ENCODE data around the gene CDHR2.
"Not testable (repeated sequence)": the region's sequence is repeated elsewhere in the genome, so short reads cannot be mapped to it uniquely, and the experiment has no call there.

CDHR2 gene

DNA sequence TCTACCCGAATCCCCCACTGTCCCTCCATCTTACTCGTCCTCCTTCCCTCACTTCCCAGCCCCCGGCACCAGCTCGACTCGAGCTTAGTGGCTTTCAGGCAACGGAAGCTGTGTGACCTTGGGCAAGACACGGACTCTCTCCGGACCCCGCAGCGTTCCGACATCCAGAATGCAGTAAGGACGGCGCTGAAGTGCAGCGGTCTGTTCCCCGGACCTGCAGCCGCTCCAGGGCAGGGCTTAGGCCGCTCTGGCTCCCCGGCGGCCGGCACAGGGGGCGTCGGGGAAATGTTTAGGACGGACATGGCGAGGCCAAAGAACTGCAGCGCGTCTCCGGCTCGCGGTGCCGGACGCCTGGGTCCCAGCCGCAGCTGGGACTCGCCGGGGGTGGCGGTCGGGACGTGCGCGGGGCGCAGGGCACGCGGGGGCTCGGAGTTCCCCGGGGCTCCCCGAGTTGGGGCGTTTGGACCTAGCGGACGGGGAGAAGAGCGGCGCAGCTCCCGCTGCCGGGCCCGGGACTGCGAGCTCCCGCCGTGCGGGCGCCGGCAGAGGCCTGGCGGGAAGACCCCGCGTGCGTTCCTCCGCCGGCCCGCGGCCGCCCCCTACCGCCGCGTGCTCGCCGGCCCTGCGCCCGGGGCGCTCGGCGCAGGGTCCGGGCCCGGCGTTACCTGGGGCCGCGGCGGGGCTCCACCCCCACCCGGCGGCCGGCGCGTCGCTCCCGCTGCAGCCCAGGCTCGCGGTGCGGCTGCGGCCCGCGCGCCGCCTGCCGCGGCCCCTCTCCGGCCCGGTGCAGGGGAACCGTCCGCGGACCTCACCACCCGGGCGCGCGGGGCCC lies 6.3 kb upstream of the CDHR2 start:
- DNase-seq = no peak

DNA sequence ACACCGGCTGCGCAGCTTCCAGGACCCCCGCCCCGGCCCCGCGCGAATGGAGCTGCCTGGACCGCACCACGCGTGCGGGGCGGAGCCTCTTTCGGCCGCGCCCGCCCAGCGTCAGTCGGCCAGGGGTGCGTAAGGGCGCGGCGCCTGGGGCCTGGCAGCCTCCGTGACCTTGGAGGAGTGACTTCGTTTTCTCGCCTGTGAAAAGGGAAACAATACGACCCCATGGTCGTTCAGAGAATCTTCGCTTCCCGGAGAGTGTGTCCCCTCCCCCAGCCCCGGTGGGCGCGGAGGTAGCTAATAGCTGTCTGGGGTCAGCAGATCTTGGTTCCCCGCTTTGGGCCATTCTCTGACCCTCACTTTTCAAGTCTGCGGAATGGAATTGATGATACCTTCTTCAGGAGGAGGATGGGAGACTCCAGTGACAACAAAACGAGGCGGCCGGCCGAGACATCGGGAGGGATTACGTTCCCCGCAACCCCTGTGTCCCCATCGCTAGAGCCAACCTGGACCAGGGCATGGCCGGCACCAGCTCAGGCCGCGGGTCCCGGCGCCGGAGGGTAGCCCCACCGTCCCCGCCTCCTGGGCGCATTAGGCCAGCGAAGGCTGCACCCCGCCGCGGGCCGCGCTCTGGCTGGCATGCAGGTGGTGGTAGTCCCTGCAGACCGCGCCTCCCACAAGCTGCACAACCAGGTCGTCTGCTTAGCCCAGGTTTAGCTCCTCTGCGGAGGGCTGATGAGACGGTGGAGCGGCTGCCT lies 5.5 kb upstream of the CDHR2 start:
- peak; percentile 82 for DNase-seq

DNA sequence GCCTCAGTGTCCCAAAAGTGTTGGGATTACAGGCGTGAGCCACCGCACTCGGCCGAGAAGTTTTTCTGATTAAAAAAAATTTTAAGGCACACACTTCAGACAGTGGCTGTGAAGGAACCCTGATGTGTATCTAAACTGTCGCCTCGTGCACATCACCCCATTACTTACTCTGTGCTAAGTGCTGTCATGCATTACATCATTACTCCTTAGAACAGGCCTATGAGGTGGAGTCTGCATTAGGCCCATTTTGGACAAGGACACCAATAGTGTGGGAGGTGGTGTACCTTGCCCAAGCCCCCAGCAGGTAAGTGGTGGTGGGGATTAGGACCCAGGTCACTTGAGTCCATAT lies 3.8 kb upstream of the CDHR2 start:
- DNase-seq = no peak

DNA sequence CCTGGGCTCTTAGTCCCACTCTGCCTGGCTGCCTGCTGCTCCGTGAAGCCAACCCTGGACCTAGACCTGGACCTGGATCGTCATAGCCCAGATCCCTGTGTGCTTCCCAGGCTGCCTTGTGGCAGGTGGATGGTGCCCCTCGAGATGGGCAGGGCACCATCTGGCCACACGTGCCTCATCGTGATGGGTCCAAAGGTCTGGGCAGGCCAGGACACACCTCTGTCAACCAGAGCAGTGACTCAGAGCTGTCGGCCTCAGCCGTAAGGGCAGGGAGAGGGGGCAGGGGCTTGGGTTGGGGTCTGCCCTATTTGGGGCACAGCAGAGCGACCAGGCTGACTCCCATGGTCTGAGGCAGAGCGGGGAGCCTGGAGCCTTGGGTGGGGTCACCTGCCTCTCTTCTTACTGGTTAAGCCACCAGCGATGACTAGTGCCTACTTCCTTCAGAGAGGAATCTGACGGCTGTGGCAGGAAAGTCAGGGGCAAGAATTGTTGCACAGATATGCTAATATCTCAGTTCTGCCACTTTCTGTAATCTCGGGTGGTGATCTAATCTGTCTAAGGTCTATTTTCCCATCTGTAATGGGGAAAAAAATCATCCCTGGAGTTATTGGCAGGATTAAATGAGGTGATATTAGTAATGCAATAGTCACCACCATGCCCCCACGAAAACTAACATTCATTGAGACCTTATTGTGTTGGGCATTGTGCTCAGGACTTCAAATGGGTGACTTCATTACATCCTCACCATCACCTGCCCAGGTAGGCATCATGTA lies 3.2 kb upstream of the CDHR2 start:
- DNase-seq = no peak

DNA sequence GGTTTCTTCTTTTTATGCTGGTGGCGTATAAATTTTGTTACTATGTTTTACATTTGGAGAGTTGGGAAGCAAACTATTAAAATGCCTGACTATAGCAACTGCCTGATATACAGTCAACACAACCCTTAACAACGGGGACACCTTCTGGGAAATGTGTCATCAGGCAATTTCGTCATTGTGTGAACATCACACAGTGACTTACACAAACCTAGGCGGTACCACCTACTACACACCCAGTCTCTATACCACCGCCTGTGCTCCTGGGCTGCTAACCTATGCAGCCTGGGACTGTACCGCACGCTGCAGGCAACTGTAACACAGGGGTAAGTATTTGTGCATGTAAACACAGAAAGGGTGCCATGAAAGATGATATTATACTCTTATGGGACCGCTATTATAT lies 1.3 kb upstream of the CDHR2 start:
- DNase-seq = no peak

DNA sequence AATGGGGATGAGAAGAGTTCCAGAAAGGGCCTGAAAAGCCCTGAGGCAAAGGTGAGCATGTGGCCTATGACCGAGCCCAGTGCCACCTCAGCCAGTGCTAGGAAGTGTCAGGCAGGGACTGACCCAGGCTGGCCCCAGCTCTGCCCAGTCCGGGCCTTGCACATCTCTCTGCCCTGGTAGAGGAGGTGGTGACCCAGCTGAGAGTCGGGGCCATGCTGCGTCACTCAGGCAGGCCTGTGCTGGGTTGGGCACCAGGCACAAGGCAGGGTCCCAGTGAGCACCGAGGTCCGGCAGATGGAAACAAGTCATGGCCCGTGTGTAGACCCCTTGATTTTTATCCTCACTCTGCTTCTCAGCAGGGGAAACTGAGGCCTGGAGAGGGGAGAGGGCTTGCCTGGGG lies 729 bp downstream of the CDHR2 start:
- DNase-seq = no peak

DNA sequence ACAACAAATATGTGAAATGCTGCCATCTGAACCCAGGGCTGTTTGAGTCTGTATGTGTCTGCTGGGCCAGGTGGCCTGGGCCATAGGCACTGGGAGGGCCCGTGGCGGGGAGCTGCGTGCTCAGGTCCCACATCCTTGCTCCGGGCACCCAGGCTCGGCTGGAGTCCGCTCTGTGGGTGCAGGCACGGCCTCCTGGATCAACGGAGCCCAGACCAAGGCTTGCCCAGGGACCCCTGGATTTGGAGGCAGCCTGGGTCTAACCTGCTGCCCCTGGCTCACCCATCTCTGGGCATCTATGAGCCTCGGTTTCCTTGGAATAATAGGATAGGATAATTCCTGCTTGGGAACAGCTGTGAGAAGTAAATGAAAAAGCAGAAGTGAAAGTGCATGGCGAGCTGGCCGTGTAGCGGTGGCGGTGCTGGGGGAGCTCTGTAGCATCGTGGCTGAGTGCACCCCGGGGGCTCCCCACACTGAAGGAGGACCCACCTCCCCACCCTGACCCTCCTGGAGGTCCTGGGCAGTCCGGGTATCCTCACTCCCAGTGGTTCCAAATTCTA lies 1.2 kb downstream of the CDHR2 start:
- DNase-seq = no peak

DNA sequence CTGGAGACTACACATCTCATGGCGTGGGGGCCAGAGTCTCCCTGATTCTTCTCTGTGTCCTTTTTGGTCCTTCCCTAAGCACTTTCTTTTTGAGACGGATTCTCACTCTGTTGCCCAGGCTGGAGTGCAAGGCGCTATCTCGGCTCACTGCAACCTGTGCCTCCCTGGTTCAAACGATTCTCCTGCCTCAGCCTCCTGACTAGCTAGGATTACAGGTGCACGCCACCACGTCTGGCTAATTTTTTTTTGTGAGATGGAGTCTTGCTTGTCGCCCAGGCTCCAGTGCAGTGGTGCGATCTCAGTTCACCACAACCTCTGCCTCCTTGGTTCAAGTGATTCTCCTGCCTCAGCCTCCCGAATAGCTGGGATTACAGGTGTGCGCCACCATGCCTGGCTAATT lies 1.8 kb downstream of the CDHR2 start:
- DNase-seq = not testable (repeated sequence)

DNA sequence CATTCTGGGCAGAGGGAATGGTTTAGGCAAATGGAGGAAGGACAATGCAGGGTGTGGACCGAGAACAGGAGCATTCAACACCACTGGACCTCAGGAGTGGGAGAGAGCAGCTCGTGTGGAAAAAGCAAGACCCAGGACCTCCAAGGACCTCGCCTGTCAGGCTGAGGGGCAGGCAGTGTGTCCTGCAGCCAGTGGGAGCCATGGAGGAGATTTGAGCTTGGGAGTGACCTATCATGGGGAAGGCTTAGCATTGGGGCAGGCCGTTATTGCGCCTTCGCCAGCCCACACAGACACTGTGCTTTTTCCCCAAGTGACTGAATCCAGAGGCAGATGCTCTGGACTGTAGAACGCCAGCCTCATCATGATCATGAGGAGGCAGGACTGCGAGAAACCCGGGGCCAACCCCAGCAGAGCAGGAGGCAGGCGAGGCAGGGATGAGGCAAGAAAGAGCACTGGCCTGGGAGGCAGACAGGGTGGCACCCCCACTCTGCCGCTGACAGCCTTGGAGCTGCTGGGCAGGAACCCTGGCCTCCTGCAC lies 3.3 kb downstream of the CDHR2 start:
- no peak for DNase-seq

DNA sequence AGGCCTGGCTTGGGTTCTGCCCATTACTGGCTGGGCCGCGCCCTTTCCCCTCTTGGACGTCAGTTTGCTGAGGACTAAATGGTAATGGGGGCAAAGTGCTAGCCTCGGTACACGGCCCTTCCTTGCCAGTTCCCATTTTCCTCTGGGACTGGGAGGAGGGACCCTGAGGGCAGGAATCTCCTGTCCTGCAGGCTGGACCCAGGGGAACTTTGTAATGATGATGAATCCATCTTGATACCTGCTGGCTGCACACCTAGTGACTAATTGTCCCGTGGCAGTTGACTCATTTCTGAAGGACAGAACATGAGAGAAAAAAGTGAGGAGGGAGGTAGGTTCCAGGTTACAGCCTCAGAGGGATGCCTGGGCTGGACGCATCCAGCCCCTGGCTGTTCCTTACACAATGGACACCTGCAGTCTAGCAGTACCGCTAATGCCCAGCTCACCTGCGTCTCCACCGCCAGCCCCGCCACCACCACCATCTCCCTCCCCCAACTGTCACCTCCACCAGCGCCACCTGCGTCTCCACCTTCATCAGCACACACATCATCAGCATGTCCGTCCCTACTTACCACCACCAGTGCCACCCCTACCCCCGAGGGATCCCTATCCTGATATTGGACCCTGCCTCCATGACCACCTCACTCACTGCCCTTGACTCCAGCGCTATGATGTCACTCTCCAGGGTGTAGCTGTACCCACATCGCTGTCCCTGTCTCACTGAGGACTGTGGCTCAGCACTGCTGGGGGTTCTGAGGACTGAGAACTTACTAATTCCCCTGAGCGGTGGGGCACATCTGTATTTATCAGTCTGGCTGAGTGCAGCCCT lies 4.3 kb downstream of the CDHR2 start:
- DNase-seq = no peak

DNA sequence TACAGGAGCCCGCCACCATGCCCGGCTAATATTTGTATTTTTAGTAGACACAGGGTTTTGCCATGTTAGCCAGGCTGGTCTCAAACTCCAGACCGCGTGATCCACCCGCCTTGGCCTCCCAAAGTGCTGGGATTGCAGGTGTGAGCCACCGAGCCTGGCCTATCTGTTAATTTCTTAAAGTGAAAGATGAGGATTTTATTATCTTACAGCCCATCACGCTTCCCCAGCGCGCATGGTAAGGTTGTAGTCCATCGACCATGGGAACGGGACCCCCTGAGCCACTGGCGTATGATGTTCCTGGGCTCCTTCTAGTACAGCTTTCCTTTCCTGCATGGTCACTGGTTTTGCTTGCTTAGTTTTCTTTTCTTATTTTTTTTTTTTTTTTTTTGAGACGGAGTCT lies 8.7 kb downstream of the CDHR2 start:
- DNase-seq = no peak

DNA sequence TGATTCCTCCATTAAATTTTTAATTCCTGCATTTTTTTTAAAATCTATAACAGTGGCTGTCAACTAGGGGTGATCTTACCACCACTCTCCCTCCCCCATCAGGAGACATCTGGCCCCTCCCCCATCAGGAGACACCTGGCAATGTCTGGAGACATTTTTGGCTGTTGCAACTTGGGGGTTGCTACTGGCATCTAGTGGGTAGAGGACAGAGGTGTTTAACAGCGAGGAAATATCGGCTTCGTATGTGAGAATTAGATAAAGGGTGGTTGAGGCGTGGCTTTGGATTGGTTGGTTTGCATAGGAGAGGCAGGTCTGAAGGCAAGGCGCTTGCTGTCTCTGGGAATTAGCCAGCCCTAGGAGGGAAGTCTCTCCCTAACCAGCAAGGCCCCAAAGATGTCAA lies 10.5 kb downstream of the CDHR2 start:
- no peak for DNase-seq

DNA sequence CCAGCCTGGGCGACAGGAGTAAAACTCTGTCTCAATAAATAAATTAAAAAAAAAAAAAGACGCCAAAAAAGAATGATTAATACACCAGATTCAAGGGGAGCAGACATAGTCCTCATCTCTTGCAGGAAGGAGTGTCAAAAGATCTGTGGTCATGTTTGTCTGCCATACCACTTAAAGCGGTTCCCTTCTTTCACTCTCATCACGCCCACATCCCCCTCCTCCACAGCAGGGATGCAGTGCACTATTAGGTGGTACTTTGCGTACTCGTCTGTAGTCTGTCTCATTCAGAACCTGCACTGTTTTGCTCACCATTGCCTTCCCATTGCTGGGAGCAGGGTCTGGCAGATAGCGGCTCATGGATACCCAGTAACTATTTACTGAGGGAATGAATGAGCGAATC lies 11.2 kb downstream of the CDHR2 start:
- no peak for DNase-seq

DNA sequence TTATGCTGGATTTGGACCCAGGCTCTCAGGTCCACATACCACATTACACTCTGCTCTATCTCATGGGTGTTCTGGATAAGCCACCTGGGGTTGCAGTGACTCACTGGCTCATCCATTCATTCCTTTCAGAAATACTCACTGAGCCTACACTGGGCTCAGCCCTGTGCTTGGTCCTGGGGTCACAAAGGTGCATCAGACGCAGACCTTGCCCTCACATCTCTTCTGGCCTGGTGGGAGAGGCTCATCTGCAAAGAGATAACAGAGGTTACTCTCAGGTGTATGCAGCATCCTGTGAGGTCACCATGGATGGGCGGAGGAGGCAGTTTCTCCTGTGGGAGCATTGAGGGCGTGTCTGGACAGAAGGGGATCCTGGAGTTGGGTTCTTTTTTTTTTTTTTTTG lies 12.1 kb downstream of the CDHR2 start:
- no peak for DNase-seq

DNA sequence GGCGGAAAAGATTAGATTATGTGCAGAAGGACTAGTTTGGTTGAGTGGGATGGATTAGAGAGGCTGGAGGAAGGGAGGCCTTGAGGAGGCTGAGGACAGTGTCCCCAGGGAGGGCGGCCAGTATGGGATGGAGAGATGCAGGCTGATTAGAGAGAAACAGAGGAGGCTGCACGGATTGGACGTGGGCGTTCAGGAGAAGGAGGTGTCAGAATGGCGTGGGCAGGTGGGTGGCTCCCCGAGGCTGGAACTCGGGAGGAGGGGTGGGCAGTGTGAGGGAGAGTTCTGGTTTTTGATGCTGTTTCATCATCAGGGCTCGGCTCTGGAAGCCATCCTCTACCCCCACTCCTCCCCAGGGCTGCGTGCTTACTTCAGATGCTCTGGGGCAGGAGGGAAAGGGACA lies 13.0 kb downstream of the CDHR2 start:
- DNase-seq = no peak

DNA sequence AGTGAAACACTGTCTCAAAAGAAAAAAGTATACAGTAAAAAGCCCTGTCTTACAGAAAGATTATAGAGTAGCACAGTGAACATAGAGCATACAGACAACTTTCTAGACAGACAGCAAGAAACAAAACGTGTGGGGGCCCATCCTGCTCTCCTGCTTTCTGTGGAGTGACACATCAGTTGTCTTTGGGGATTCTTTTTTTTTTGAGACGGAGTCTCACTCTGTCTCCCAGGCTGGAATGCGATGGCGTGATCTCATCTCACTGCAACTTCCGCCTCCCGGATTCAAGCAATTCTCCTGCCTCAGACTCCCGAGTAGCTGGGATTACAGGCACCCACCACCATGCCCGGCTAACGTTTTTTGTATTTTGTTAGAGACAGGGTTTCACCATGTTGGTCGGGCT lies 14.9 kb downstream of the CDHR2 start:
- DNase-seq = no peak

DNA sequence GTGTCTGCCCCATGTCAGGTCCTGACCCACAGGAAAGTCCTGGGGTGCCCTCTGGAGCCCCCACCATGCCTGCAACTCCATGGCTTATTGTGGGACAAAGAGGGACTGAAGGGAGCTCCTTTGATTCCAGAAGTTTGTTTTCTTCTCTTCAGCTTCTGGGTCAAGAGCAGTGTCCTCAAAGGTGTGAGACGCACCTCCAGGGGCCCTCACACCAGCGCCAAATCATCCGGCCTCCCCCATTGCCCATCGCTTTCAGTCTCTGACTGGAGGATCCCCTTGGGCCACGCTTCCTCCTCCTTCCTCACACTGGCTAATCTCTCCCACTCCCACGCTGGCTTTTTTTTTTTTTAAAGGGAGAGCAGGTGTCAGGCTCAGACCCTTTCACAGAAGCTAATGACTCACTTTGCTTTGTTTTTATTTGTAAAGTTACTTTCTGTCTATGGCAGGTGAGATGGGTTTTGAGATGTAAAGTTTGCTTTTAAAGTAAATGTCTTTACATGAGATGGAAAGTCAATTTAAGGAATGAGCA lies 16.7 kb downstream of the CDHR2 start:
- no peak for DNase-seq

DNA sequence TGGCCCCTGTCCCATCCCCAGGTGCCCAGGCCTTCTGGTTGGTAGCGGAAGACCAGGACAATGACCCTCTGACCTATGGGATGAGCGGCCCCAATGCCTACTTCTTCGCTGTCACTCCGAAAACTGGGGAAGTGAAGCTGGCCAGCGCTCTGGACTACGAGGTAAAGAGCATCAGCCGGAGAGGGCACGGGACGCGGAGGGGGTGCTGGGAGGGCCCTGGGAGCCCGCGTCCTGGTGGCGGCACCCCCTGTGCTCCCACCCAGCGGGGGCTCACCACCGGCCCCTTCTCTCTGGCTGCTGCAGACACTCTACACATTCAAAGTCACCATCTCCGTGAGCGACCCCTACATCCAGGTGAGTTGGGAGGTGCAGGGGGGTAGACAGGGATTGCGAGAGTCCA lies 19.5 kb downstream of the CDHR2 start:
- no peak for DNase-seq

DNA sequence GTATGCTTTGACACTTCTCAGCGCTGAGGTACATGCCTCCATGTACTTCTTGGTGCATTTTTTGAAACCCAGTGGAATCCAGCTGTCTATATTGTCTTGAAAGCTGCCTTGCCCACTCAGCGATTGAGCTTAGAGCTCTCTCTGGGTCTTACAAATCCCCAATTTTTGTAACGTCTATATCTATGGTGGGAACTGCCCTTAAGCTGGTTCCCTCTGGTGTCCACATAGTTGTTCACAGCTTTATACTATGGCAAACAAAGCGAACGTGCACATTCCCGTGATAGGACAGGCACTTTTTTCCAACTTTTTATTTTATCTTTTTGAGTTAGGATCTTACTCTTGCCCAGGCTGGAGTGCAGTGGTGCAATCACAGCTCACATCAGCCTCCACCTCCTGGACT lies 20.9 kb downstream of the CDHR2 start:
- DNase-seq = no peak

DNA sequence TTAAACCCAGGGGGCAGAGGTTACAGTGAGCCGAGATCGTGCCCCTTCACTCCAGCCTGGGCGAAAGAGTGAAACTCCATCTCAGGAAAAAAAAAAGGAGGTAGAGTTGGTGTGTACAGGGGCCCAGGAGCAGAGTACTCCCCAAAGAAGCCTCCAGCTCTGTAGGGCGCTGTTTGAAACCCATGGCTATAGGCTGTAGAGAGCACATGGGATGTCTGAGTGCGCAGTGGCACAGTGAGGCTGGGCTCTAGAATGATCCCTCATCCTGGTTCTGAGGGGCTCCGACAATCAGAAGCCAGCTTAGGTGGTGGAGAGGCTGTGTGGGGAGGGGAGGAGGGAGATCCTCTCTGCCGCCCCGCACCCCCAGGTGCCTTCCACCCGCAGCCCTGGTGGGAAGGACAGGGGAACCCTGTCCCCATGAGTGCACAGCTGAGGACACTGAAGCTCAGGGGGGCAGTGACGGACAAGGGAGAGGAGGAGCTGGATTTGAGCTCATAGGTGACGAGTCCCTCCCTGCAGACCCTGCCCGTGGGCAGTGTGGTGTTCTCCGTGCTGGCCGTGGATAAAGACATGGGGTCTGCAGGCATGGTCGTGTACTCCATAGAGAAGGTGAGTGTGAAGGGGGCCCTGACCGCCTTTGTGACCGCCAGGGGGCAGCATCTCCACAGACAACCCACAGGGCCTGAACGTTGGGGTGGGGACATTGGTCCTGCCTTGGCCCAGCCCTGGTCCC lies 24.6 kb downstream of the CDHR2 start:
- peak; percentile 87 for DNase-seq

DNA sequence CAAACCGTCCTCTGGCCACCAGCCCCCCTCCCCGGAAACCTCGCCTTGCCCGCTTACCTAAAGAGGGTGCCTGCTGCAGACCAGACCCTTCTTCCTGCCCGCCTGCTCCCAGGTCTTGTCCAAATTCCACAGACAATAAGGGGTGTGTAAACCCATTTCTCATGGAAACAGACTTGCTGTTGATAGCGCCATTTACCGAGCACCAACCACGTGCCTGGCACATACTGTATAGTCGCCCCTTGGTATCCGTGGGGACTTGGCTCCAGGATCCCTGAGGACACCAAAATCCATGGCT lies 25.1 kb downstream of the CDHR2 start:
- no peak for DNase-seq

DNA sequence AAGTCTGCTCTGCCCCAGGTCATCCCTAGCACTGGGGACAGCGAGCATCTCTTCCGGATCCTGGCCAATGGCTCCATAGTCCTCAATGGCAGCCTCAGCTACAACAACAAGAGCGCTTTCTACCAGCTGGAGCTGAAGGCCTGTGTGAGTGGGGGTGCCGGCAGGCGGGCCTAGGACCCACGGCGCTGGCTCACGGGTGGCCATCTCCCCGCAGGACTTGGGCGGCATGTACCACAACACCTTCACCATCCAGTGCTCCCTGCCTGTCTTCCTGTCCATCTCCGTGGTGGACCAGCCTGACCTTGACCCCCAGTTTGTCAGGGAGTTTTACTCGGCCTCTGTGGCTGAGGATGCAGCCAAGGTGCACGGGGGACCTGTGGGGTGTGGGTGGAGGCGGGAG lies 25.9 kb downstream of the CDHR2 start:
- no peak for DNase-seq

All from activated CD4-positive, CD25-positive, alpha-beta regulatory T cell treated with anti-CD3 and anti-CD28 coated beads, Interleukin-2, amount 50 U/mL, for 72 hours (primary cell).